ENCODE results near the gene CHCHD5. TPM values are rescaled to one million over a fixed set of nuclear protein-coding genes. Genes with fewer than 3 reads are reported as not detected.

Gene CHCHD5
- total RNA-seq, 1 donor from 2014 or later = 35.4 TPM

- DNase-seq (ENCODE audit: low read depth, low spot score) = no peak
- no peaks in the 10 kb centered on the region for H3K9me3 Mint-ChIP-seq
- TF ChIP-seq, protein P1, sequence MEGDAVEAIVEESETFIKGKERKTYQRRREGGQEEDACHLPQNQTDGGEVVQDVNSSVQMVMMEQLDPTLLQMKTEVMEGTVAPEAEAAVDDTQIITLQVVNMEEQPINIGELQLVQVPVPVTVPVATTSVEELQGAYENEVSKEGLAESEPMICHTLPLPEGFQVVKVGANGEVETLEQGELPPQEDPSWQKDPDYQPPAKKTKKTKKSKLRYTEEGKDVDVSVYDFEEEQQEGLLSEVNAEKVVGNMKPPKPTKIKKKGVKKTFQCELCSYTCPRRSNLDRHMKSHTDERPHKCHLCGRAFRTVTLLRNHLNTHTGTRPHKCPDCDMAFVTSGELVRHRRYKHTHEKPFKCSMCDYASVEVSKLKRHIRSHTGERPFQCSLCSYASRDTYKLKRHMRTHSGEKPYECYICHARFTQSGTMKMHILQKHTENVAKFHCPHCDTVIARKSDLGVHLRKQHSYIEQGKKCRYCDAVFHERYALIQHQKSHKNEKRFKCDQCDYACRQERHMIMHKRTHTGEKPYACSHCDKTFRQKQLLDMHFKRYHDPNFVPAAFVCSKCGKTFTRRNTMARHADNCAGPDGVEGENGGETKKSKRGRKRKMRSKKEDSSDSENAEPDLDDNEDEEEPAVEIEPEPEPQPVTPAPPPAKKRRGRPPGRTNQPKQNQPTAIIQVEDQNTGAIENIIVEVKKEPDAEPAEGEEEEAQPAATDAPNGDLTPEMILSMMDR (conservative IDR thresholded peaks at IDR 0.05) = no peak
- H3K27ac Mint-ChIP-seq (ENCODE audit: unreplicated experiment) = no peak overlapping the region
- no peaks in the 10 kb centered on the region for H3K27me3 Mint-ChIP-seq (ENCODE audit: low read depth)
- H3K36me3 Mint-ChIP-seq (ENCODE audit: low read depth) = peaks cover 15% of the 10 kb centered on the region
- peak overlapping the region; percentile 52 for H3K4me3 Mint-ChIP-seq
- H3K4me1 Mint-ChIP-seq = peaks cover 23% of the 10 kb centered on the region
These were observed 4.2 kb downstream of the CHCHD5 start for GRCh38 chr2:112588611-112589045.

DNA sequence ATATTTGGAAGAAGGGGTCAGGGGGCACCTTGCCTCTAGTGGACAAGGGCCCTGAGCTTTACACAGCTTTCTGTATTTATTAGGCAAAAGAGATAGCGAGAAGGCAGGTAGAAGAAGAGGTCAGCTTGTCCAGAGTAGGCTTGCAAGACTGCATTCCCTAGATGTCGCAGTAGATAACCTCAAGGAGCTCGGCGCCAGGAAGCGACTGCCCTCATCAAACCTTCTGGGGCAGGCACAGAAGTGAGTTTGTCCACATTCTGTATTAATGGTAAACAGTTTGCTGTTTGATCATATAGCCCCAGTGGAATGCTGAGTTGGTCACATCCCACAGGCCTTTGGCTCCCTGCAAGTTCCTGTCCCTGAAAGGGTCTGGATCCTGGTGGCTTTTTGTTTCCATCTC, 7.0 kb downstream of the CHCHD5 start:
- Mint-ChIP-seq H3K27ac (ENCODE audit: unreplicated experiment) (no peak overlapping the region), H3K9me3 (no peaks in the 10 kb centered on the region)

GRCh38 chr2:112593736-112594135, 9.3 kb downstream of the CHCHD5 start:
- peaks cover 9% of the 10 kb centered on the region for H3K36me3 Mint-ChIP-seq (ENCODE audit: low read depth)
- no peak overlapping the region for H3K27ac Mint-ChIP-seq (ENCODE audit: unreplicated experiment)
- DNase-seq (ENCODE audit: low read depth, low spot score) = no peak
- H3K9me3 Mint-ChIP-seq = no peaks in the 10 kb centered on the region
- no peak overlapping the region for H3K4me3 Mint-ChIP-seq
- no peaks in the 10 kb centered on the region for H3K4me1 Mint-ChIP-seq
- H3K27me3 Mint-ChIP-seq (ENCODE audit: low read depth) = no peaks in the 10 kb centered on the region
- TF ChIP-seq, protein P1 (conservative IDR thresholded peaks at IDR 0.05) = no peak

More for the DNA sequence above, 7.0 kb downstream of the CHCHD5 start:
- no peak overlapping the region for H3K4me3 Mint-ChIP-seq
- H3K36me3 Mint-ChIP-seq (ENCODE audit: low read depth) = peaks cover 15% of the 10 kb centered on the region
- DNase-seq (ENCODE audit: low read depth, low spot score) = no peak
- no peaks in the 10 kb centered on the region for H3K27me3 Mint-ChIP-seq (ENCODE audit: low read depth)
- TF ChIP-seq, protein P1 (conservative IDR thresholded peaks at IDR 0.05) = no peak
- peaks cover 3% of the 10 kb centered on the region for H3K4me1 Mint-ChIP-seq

GRCh38 chr2:112597537-112598322, 13.3 kb downstream of the CHCHD5 start:
- no peak for DNase-seq (ENCODE audit: low read depth, low spot score)
- TF ChIP-seq, protein P1 (conservative IDR thresholded peaks at IDR 0.05) = no peak

GRCh38 chr2:112600634-112601033, 16.2 kb downstream of the CHCHD5 start:
- Mint-ChIP-seq H3K4me3 (no peak overlapping the region), H3K27me3 (ENCODE audit: low read depth) (no peaks in the 10 kb centered on the region), H3K4me1 (peaks cover 6% of the 10 kb centered on the region), H3K36me3 (ENCODE audit: low read depth) (peaks cover 2% of the 10 kb centered on the region), H3K9me3 (no peaks in the 10 kb centered on the region), H3K27ac (ENCODE audit: unreplicated experiment) (no peak overlapping the region)
- TF ChIP-seq, protein P1 (conservative IDR thresholded peaks at IDR 0.05) = no peak
- no peak for DNase-seq (ENCODE audit: low read depth, low spot score)

More at GRCh38 chr2:112597537-112598322, 13.3 kb downstream of the CHCHD5 start:
- no peaks in the 10 kb centered on the region for H3K9me3 Mint-ChIP-seq
- H3K4me3 Mint-ChIP-seq = no peak overlapping the region
- no peaks in the 10 kb centered on the region for H3K27me3 Mint-ChIP-seq (ENCODE audit: low read depth)
- H3K4me1 Mint-ChIP-seq = peaks cover 6% of the 10 kb centered on the region
- H3K36me3 Mint-ChIP-seq (ENCODE audit: low read depth) = peaks cover 6% of the 10 kb centered on the region
- H3K27ac Mint-ChIP-seq (ENCODE audit: unreplicated experiment) = no peak overlapping the region

Measured in neural crest cell (in vitro differentiated cells).